Omental fat pad (tissue), 4 donors: ENCODE data around the gene GCDH. TPM values are rescaled to one million over a fixed set of nuclear protein-coding genes. Genes with fewer than 3 reads are reported as not detected.

Source experiments
- ATAC-seq: fragments of 150-250 bp; one replicate; pipeline ENCODE4 v1.9.1; 2016; ENCODE audit warnings: mild to moderate bottlenecking, moderate library complexity; ENCODE audit not compliant: low FRiP score
- DNase-seq: peaks from one replicate; pipeline ENCODE4 v3.0.0-alpha.2; 2019; ENCODE audit warnings: low spot score
- total RNA-seq, 4 donors: library from RNA; depleted of rRNA; stranded (reverse); fragments of >200 nt; gene quantifications; one replicate each; pipeline ENCODE4 v1.1.0, GENCODE V29; 2016
- TF ChIP-seq, protein P1 (sequence below), 3 donors: fragments of 450-650 bp; IDR thresholded peaks; one replicate each; pipeline ENCODE4 v1.5.1; 2016 to 2017; ENCODE audit warnings: antibody characterized with exemption in 3 of 3, mild to moderate bottlenecking in 3 of 3, moderate library complexity in 2 of 3

Gene GCDH
- total RNA-seq, 4 donors from 2014 or later: 36.1 to 51.4 (median 45.2) TPM

DNA sequence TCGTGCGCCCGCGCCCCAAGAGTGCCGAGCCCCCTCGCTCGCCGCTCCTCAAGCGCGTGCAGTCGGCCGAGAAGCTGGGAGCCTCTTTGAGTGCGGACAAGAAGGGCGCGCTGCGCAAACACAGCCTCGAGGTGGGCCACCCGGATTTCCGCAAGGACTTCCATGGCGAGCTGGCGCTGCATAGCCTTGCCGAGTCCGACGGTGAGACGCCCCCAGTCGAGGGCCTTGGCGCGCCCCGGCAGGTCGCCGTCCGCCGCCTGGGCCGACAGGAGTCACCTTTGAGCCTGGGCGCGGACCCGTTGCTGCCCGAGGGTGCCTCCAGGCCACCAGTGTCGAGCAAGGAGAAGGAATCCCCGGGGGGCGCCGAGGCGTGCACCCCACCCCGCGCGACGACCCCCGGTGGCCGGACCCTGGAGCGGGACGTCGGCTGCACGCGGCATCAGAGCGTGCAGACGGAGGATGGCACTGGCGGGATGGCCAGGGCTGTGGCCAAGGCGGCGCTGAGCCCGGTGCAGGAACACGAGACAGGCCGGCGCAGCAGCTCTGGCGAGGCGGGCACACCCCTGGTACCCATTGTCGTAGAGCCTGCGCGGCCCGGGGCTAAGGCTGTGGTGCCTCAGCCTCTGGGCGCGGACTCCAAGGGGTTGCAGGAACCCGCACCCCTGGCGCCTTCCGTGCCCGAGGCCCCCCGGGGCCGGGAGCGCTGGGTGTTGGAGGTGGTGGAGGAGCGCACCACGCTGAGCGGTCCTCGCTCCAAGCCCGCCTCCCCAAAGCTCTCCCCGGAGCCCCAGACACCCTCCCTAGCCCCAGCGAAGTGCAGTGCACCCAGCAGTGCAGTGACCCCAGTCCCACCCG is 16.8 kb upstream of the GCDH start:
- DNase-seq (no peak), ATAC-seq (no peak)
- TF ChIP-seq, protein P1, sequence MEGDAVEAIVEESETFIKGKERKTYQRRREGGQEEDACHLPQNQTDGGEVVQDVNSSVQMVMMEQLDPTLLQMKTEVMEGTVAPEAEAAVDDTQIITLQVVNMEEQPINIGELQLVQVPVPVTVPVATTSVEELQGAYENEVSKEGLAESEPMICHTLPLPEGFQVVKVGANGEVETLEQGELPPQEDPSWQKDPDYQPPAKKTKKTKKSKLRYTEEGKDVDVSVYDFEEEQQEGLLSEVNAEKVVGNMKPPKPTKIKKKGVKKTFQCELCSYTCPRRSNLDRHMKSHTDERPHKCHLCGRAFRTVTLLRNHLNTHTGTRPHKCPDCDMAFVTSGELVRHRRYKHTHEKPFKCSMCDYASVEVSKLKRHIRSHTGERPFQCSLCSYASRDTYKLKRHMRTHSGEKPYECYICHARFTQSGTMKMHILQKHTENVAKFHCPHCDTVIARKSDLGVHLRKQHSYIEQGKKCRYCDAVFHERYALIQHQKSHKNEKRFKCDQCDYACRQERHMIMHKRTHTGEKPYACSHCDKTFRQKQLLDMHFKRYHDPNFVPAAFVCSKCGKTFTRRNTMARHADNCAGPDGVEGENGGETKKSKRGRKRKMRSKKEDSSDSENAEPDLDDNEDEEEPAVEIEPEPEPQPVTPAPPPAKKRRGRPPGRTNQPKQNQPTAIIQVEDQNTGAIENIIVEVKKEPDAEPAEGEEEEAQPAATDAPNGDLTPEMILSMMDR (IDR thresholded peaks at IDR 0.05): no peak

DNA sequence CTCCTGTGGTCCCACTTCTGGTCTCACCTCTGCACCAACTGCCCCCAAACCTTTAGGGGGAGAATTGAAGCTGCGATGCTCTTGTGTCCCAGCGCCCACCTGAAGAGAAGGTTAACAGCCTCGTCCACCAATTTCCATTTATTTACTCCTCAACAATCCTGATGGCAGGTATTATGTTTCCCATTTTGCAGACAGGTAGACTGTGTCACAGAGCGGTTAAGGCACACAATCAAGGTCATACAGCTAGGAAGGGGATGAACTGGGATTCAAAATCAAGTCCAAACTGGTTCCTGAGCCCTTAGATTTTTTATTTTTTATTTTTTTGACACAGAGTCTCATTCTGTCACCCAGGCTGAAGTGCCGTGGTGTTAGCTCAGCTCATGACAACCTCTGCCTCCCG is 15.9 kb upstream of the GCDH start:
- TF ChIP-seq, protein P1 (IDR thresholded peaks at IDR 0.05): no peak
- no peak for ATAC-seq
- no peak for DNase-seq

DNA sequence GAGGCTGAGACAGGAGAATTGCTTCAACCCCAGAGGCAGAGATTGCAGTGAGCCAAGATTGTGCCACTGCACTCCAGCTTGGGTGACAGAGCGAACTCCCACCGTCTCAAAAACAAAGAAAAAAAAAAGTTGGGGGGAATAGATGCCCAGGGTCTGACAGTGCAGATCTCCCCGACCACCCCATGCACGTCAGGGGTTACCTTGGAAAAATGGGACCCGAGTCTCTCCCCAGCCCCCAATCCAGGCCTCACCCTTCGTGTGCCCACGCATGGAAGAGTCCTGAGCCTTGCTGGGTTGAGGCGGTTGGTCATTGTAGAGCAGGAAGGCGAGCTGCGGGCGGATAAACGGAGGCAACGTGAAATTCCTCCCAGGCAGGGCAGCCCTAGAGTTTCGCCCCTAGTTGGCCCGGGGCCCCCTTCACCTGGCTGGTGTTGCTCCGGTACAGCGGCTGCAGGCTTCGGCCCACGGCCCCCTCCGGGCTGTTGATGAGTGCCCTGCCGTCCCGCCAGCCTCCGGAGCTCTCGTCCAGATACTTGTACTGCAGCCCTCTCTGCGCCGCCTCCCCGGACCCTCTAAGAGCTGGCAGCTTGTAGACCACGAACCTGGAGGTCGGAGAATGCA is 10.3 kb upstream of the GCDH start:
- peak; percentile 21 for ATAC-seq
- TF ChIP-seq, protein P1 (IDR thresholded peaks at IDR 0.05): no peak
- no peak for DNase-seq

DNA sequence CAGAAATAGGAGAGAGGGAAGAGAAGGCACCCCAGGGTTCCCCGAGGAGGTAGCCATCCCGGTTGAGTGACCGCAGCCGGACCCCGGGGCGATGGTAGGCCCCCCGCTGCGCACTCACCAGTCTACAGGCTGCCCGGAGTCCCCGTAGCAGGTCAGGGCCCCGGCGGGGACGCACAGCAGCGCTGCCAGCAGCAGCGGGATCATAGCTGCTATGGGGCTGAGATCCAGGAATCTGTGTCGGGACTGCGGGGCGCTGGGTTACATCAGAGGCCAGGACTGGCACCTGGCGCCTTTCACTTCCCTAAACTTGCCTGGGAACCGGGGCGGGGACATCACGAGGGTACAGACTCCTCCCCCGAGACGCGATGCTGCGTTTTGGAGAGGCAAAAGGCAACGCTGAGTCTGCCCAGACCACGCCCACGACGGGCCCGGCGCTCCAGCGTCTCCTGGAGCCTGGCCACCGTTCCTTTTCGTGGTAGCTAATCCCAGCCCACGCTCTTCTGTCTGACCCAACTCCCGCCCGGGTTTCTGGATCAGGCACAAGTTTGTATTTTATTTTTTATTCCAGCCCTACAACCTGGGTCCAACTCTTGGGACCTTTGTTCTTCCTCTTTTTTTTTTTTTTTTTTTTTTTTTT is 9.7 kb upstream of the GCDH start, which contains the start of gene DNASE2:
TSS of gene DNASE2 (minus strand) at position 278 of the 637 bp plus-strand sequence. CDS start at position 204, 74 bp downstream.
- ATAC-seq: peak; percentile 94
- DNase-seq: peak; percentile 79
- TF ChIP-seq, protein P1 (IDR thresholded peaks at IDR 0.05): no peak

DNA sequence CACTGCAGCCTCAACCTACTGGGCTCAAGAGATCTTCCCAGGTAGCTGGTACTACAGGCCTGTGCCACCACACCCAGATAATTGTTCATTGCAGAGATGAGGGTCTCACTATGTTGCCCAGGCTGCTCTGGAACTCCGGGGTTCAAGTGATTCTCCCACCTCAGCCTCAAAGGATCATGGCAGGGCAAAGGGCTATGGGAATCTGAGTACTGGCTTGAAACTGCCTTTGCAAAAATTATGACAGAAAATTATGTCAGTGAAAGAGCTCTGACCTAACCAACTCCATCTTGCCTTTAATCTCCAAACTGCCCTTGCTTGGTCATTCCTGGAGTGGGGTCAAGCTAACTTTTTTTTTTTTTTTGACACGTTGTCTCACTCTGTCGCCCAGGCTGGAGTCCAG is 8.4 kb upstream of the GCDH start:
- TF ChIP-seq, protein P1 (IDR thresholded peaks at IDR 0.05): no peak
- DNase-seq (no peak), ATAC-seq (no peak)

DNA sequence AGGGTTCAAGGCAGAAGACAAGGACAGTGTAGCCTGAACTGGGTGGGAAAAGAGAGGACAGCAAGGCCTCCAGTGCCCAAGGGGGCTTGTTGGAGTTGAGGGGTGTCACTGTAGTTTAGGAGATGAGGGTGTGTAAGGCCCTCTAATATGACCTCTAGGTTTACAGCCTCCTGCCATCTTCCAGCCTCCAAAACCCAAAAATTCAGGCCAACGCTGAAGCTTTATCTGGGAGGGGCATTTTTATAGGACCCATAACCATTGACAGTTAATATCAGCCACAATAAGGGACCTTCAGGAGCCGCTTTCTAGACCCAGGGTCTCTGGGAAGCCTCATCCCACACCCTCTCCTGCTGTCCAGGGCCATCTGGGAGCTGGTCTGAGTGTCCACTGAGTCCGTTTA is 6.8 kb upstream of the GCDH start:
- ATAC-seq (no peak), DNase-seq (no peak)
- TF ChIP-seq, protein P1 (IDR thresholded peaks at IDR 0.05): no peak
